NCI-H2196 treated with DMSO at 0.1 percent for 48 hours (cell line): ENCODE results near the gene EXD3.
"Not testable (repeated sequence)": the region's sequence is repeated elsewhere in the genome, so short reads cannot be mapped to it uniquely, and the experiment has no call there.

ENCODE experiments used
- DNase-seq: peaks from one replicate; lab custom pipeline; 2025; ENCODE audit not compliant: unreplicated experiment; lab: John Stamatoyannopoulos, UW

Gene EXD3, protein sequence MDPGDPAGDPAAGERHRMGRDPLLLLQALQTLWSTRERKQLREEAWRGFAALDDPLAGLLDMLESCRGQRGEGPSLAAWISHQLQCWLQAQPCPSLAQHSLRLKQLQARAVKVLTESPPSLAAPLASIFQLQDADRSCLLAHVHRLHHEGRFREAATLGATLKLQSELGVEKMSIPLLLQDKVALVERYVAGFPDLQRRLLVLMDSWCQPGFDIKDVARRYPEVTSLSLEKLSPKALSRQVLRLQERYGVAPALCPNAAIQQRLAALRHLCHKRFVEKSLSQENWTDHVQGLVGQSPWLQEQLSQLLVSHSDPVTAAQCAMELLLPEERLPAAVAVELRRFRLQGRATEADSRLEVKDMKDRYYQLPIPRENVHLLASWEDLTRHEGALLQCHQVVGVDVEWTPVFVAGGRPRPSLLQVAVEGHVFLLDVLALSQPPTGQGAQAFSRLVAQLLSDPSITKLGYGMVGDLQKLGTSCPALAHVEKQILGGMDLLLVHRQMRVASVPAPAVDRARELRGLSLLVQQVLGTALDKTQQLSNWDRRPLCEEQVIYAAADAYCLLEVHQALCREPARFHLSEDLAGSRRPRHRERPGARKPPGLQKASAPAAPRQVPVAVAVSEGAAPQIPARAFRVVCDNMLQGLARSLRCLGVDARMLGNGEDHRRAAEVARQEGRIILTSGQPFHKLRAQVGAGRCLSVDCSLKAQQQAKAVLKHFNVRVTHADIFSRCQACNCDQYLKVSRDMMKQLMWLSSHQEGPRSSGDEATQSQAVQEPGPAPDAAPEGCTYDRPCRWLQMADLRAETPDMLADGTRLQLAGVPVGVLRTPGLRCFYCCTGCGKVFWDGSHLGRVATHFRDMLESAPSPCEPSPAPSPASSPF

DNA sequence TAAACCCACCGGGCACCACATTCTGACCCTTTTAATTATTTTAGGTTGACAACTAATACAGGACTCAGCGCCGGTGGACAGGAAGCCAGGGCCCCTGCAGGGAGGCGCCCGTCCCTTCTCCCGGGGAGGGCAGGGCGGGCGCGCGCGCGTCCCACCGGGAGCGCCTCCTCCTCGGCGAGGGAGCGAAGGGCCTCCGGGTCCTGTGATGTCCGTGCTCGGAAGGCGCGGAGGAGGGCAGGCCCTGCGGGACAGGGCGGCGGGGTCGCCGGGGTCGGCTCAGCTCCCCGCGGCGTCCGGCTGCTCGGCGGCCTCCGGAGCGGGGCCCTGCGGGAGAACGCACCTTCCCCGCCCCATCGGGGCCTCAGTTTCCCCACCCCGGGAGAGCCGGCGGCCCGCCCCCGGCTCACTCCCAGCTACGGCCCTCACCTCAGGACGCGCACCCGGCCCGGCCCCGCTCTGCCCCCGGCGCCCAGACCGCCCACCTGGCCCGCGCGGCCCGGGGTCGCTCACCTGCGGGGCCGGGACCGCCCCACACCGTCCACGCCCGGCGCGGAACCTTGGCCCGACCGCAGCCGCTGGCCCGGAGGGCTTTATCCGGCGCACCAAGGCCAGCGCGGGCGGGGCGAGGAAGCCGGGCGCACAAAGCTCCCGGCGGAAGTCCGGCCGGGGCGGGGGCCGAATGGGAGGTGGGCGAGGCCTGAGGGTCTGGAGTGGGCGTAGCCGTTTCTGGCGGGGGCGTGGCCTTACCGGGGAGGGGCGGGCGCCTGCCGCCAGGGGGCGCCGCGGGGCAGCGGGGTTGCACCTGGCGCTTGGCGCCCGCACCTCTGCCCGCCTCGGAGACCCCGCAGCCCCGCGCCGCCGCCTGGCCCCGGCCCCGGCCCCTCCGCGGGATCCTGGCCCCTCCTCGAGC lies at the start of gene EXD3, which contains the start of gene NOXA1:
Gene EXD3 (minus strand): TSS at position 559 of the 910 bp plus-strand sequence. CDS start 27,805 bp downstream, outside the sequence.
Gene NOXA1 (plus strand): TSS at position 790 of the 910 bp plus-strand sequence. CDS start 137 bp downstream, outside the sequence.
- DNase-seq: peak; percentile 80

DNA sequence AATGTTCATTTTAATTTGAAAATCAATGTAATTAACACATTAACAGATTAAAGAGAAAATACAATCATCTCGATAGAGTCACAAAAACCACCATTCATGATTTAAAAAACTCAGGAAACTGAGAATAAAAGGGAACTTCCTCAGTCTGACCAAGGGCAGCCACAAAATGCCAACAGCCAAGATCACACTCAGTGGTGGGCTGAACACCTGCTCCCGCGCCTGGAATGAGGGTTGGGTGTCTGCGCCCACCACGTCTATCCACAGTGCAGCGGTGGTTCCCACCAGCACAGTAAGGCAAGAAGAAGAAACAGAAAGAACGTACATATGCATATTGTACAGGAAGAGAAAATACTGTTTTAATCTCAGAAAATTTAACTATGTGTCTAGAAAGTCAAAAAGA lies 47.8 kb upstream of the EXD3 start:
- no peak for DNase-seq

DNA sequence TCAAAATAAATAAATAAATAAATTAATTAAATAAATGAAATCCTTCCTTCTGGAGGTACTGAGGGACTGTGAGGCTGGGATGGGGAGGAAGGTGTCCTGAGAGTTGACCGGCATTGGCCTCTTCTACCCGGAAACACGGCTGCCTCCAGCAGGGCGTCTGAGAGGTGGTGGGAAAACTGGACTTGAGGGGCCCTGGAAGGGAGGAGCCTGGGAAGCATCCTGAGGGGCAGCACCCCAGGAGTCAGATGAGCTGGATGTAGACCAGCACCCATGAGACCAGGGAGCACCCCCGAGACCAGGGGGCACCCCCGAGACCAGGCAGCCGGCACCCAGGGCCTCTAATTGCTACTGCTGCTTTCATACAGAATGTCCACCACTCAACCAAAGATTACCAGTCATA lies 44.9 kb upstream of the EXD3 start:
- DNase-seq: no peak

DNA sequence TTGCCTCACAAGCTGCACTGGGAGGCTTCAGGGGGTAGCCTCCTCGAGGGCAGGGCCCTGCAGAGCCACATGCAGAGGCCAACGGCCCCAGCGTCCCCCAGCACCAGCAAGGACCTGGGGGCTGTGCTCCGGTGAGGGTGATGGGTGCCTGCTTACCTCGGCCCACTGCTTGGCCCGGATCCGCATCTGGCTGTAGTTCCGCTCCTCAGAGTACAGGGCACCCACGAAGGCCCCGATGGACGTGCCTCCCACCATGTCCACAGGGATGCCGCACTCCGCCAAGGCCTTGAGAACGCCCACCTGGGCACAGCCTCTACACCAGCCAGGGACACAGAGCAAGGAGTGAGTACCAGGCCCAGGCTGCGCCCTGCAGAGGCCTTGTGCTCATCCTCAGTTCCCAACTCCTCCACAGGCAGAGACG lies 44.2 kb upstream of the EXD3 start:
- no peak for DNase-seq

DNA sequence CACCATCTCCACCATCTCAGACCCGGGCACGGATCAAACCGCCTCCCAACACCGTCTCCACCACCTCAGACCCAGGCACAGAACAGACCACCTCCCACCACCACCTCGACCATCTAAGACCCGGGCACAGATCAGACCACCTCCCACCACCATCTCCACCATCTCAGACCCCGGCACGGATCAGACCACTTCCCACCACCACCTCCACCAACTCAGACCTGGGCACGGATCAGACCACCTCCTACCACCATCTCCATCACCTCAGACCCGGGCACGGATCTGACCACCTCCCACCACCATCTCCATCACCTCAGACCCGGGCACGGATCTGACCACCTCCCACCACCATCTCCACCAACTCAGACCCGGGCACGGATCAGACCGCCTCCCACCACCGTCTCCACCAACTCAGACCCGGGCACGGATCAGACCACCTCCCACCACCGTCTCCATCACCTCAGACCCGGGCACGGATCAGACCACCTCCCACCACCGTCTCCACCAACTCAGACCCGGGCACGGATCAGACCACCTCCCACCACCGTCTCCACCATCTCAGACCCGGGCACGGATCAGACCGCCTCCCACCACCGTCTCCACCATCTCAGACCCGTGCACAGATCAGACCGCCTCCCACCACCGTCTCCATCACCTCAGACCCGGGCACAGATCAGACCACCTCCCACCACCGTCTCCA lies 43.6 kb upstream of the EXD3 start:
- DNase-seq: not testable (repeated sequence)

DNA sequence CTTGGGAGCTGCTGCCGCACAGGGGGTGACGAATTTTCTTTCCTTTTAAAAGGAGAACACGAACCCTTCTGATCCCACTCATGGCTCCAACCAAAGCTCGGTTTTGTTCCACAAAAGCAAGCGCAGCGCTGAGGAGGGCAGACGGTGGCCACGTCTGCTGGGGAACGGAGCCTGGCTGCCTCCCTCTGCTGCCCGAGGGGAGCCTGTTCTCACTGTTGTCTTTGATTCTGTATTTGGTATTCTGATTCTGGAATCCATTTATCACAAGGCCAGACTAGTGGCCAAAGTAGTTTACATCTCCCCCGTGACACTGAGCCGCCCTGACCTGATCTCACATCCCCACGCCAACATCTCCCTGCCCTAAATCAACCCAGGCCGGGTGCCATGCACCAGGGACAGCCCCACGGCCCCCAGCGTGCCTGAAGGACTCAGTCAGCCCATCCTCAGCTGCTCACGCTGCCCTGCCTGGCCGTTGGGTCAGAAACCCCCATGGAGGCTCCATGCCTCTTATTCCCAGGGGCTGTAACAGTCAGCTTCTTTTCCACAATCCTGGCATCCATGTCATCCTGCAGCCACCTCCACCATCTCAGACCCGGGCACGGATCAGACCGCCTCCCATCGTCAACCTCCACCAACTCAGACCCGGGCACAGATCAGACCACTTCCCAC lies 42.9 kb upstream of the EXD3 start:
- DNase-seq: no peak

DNA sequence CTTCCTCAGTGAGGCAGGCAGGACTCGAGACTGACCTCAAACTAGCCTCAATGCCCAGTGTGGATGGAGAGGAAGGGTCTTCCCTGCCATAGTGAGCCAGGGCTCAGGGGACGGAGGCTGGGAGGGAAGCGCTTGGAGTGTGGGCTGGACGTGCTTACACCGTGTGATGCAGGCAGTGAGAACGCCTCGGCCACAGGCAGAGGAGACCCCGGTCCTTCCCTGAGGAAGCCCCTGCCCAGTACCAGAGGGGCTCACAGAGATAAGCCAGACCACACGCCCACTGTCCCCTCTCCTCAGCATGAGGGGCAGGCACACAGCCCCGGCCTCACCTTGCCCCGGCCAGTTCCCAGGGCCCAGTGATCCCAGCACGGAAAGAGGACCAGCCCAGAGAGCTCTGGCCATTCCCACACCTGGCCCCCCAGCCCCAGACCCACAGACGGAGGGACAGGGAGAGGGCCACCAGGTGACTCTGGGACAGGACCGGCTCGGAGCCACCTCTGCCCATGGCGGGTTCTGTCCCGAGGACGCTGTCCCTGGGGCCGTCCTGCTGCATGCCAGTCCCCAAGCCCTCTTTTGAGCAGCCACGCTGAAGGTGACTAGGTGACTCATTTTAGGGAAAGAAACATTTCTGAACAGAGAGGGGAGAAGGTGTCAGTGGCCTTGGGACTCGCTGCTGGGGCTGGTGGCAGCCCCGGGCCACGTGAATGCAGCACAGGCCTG lies 42.2 kb upstream of the EXD3 start:
- DNase-seq: no peak

DNA sequence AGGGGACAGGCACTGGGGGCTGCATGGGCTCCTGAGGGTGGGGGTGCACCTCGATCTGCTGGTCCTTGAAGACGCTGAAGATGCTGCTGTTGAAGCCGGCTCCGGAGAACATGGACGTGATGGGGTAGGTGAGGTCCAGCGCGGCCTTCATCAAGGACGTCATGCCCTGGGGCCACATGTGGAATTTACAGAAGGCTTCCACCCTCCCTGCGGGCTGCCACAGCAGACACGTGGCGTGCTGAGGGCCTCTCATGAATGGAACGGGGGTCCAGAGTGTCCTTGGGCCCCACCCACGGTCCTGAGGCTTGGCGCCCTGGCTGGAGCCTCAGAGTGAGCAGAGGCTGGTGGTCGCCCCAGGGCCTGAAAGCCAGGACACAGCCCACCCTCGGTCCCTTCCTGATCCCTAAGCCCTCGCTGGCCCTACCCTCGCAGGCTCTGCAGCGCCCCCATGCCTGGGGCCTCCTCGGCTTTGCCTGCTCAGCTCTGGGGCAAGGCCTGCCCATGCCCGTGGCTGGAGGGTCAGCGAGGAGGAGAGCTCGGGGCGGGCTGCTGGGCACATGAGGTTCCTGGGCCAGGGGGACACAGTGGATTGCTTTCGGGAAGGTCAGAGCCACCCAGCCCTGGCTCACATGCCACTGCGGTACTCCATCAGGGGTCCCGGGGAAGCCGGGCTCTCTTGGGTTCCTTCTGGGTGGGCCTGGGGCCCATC lies 41.5 kb upstream of the EXD3 start:
- no peak for DNase-seq

DNA sequence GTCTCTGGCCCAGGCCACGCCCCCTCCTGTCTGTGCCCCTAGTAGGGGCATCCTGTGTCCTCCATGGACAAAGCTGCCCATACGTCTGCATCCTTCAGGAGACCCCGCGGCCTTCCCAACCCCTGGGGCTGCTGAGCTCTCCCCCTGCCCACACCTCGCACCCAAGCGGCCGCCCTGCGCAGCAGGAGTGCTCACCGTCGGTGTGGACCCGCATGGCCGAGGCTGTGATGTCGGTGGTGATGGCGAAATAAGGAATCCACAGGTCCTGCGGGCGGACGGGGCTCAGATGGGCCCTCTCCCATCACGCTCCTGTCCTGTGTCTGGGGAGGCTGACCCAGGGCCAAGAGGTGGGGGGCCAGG lies 40.9 kb upstream of the EXD3 start:
- DNase-seq: no peak

DNA sequence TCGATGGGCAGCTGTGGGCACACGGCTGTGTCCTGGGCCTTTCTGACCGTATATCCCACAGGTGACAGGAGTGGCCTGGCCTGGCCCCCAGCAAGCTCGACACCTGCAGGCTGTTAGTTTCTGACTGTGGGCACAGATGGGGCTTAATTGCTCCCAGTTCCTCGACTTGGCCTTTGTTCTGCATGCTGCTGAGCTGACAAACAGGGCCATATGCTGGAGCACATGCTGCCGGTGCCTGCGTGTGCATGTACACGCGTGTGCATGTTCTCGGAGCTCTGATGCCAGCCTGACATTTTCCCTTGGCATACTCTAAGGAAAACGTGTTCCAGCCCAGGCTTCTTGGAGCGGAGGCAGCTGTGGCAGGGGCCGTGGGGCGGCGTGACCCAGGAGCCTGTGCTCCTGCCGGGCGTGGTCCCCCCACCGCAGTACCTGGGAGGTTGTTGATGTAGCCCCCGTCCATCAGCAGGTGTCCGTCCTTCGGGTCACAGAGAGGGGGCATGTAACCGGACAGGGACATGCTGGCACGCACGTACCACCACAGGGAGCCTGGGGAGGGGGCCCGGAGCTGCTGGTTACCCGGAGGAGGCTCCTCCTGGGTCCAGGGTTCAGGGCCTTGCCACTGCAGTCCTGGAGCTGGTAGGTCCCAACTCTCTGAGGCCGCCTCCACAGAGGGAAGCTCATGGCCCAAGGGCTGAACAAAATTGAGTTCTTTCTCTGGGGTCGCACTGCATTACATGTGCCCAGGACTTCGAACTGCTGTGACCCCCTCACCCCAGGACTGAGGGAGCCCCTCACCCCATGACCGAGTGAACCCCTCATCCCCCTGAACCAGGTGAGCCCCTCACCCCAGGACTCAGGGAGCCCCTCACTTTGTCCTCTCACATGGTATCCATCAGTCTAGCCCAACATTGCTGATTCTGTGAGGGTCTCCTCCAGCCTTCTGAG lies 40.3 kb upstream of the EXD3 start:
- DNase-seq: no peak

DNA sequence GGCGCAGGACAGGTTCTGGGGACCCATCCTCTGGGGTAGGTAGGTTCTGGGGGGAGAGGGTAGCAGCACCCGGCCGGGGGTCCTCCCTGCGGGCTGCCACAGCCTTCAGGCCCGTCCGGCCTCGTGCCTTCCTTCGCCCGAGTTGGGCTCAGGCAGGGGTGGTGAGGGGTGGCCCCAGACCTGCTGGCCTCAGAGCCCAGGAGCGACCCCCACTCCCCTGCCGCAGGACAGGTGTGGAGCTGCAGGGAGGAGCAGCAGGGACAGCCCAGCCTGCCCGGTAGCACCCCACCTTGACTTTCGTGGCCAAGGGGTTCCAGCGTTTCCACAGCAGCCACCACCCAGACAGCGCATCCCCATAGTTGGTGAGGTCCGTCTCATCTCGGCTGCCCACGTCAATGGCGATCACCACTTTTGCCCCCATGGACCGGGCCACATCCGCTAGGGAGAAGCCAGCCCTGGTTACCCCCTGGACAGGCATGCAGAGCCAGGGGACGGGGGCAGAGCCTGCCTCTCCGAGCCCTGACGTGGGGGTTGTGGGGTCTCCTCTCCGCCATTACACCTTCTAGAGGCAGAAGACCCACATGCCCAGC lies 39.5 kb upstream of the EXD3 start:
- no peak for DNase-seq

DNA sequence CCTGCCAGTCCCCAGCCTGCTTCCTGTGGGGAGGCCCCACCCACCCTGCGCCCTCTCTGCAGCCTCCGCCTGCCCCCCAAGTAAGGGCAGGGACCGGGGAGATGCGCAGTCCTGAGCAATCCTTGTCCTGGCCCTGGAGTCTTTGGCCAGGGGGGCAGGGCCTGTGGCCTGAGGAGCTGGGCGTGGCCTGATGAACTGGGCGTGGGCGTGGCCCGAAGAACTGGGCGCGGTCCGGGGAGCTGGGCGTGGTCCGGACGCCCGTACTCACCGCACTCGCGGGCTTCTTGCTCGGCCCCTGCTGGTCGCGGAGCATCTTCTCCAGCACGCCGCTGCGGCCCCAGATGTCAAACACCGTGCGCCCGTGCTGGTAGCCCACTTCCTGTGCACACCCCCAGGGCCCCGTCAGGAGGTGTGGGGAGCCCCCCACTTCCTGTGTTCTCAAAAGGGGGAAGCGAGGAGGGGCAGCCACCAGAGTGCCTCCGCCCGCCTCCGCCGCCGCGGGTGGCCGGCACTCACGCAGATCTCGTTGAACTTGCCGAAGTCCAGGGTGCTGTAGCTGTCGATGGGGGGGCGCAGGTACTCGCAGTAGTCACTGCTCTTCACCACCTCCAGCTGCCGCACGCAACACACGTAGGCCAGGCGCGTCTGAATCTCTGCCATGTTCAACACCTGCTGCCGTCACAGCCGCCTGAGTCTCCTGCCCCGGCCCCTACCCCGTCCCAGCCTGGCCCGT lies 38.9 kb upstream of the EXD3 start:
- DNase-seq: no peak

DNA sequence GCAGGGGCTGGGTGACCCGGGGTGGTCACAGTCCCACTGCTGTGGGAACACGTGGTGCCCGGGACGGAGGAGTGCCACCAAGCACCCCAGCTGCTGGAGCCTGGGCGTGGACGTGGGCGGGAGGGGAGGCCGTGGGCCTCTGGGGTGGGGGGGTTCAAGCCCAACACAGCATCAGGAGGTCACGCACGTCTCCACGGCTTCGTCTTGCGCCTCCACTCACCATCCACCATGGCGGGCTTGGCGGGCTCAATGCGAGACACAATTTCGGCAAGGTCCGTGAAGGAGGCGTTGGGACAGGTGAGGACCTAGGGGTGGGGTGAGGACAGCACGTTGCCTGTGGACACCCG lies 38.3 kb upstream of the EXD3 start:
- DNase-seq: no peak

DNA sequence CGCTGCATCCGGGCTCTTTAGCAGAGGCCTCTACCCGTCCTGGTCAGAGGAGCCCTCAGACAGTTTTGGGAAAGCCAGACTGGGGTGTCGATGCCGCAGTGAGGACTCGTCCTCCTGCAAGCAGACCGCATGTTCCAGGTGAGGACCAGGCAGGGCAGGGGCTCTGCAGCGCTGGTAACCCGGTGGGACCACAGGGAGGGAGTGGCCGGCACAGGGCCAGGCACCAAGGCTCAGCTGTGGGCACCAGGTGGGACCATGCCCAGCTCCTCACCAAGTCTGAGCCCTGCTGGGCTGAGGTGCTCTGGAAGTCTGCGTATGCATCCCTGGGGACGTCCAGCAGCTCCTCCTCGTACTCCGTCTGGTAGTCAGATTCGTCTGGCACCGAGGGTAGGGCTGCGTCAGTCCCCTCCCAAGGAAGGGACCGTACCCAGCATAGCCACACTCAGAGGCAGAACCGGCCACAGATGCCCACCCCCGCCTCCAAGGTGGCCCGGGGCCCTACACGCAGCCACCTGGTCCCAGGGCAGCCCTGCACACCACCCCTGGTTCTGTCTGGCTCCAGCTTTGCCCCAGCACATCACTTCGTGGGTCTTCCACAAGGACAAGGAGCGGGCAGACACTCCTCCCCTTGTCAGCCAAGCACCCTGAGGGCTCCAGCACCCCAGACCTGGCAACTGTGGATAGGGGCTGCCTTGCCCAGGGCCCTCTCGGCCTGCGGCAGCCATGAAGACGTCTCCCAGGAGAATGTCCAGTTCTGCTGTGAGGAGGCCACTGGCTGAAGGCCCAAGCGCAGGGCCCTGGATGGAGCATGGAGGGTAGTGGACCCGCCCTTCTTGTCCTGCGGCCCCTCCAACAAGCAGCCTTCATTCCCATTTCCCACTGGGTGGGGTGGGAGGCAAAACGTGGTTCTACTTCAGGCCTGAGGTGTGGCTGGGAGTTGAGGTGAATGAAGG lies 37.7 kb upstream of the EXD3 start:
- DNase-seq: no peak

DNA sequence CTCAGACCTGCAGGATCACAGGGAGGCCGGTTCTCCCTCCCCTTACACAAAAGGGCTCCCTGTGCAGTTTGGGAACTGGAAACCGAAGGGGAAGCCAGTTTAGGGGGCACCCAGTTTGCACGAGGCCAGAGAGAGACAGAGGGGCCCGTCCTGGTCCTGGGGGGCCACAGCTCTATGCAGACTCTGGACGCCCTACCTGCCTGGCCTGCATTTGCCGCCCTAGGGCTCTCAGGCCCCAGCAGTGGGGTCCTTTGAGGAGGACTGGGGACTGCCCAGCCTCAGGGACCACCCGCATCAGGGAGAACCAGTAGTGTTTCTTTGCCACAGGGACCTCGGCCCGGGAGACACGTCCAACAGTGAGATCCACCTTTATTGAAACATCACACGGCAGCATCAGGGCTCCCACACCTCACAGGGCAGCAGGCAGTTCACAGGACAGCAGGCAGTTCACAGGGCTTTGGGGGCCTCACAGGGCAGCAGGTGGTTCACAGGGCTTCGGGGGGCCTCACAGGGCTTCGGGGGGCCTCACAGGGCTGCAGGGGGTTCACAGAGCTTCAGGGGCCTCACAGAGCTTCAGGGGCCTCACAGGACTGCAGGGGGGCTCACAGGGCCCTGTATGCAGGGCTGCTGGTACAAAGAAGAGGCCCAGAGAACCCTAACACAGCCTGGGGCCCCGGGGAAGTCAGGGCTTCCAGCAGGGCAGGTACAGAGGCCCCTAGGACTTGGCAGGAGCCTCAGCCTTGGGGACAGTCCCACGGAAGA lies 36.8 kb upstream of the EXD3 start:
- no peak for DNase-seq
